Activated T-helper 1 cell treated with anti-CD3 and anti-CD28 coated beads, Interleukin-12 subunit alpha, Interleukin-12 subunit beta, Interleukin-2, Interleukin-4 antibody, amounts not matched to agents 30 ng/mL and 10 ng/mL and 1 ng/mL, durations not matched to agents 14 hours and 24 hours and 36 hours (primary cell): ENCODE data around the gene ZBTB7B. TPM values are rescaled to one million over a fixed set of nuclear protein-coding genes. Genes with fewer than 3 reads are reported as not detected.

Experiments
- DNase-seq: peaks from one replicate; pipeline ENCODE4 v3.0.0; 2021; ENCODE audit warnings: low spot score
- H3K27ac Mint-ChIP-seq: one replicate; pipeline ENCODE4 v1.8.0; 2021; ENCODE audit warnings: mild to moderate bottlenecking, mixed read lengths
- H3K27me3 Mint-ChIP-seq: one replicate; pipeline ENCODE4 v1.8.0; 2022; ENCODE audit warnings: mild to moderate bottlenecking, moderate library complexity, mixed read lengths; ENCODE audit not compliant: insufficient read depth
- H3K36me3 Mint-ChIP-seq: one replicate; pipeline ENCODE4 v1.8.0; 2021; ENCODE audit warnings: low read depth, mixed read lengths
- H3K4me1 Mint-ChIP-seq: one replicate; pipeline ENCODE4 v1.8.0; 2021; ENCODE audit warnings: low read depth, mixed read lengths
- H3K4me3 Mint-ChIP-seq: one replicate; pipeline ENCODE4 v1.8.0; 2021; ENCODE audit warnings: mild to moderate bottlenecking, moderate library complexity, mixed read lengths
- H3K9me3 Mint-ChIP-seq: one replicate; pipeline ENCODE4 v1.8.0; 2021; ENCODE audit warnings: mixed read lengths
- intact Hi-C: fragments of 100-400 bp; cut with micrococcal nuclease; formaldehyde crosslinking; loops from one replicate; pipeline ENCODE4 v1.15.1; 2024
- total RNA-seq: library from RNA; stranded (reverse); gene quantifications from 2 replicates; pipeline ENCODE4 v1.2.3, GENCODE V29; 2022

ZBTB7B gene
- total RNA-seq, 1 donor from 2014 or later = 172 TPM

GRCh38 chr1:155048449-155049334 lies 46.1 kb downstream of the ZBTB7B start:
- intact Hi-C loops = no loop called here
- Mint-ChIP-seq H3K9me3 (no peaks in the 10 kb centered on the region), H3K27me3 (no peaks in the 10 kb centered on the region), H3K4me1 (peaks cover 43% of the 10 kb centered on the region), H3K27ac (no peak overlapping the region), H3K36me3 (no peaks in the 10 kb centered on the region), H3K4me3 (peak overlapping the region; percentile 88)
- no peak for DNase-seq

- peak overlapping the region; percentile 62 for H3K27ac Mint-ChIP-seq
Observed at GRCh38 chr1:155049651-155050559, 47.3 kb downstream of the ZBTB7B start.

GRCh38 chr1:155050560-155051341 lies 48.1 kb downstream of the ZBTB7B start, which contains the start of gene ADAM15:
Gene ADAM15, plus strand, starts transcription at chr1:155051316. Its CDS starts 71 bp downstream, at chr1:155051387.
- DNase-seq = peak; percentile 79
- H3K9me3 Mint-ChIP-seq = no peaks in the 10 kb centered on the region
- peak within 1 kb of the TSS; percentile 88 for H3K27ac Mint-ChIP-seq
- no peaks in the 10 kb centered on the region for H3K27me3 Mint-ChIP-seq
- peak within 1 kb of the TSS; percentile 88 for H3K4me3 Mint-ChIP-seq
- peaks cover 28% of the 10 kb centered on the region for H3K4me1 Mint-ChIP-seq
- H3K36me3 Mint-ChIP-seq = no peaks in the 10 kb centered on the region
- intact Hi-C loops = loop anchor here (1.0 to 2.0 kb wide), 4 partner anchors 33 to 76 kb away; partner anchors contain the start of genes CKS1B and FLAD1

More at GRCh38 chr1:155049651-155050559, 47.3 kb downstream of the ZBTB7B start:
- Mint-ChIP-seq H3K4me3 (peak overlapping the region; percentile 88), H3K9me3 (no peaks in the 10 kb centered on the region), H3K36me3 (no peaks in the 10 kb centered on the region), H3K27me3 (no peaks in the 10 kb centered on the region), H3K4me1 (peaks cover 37% of the 10 kb centered on the region)
- intact Hi-C loops = loop anchor here (1.0 to 2.0 kb wide), 3 partner anchors 33 to 75 kb away; partner anchors contain the start of gene CKS1B
- DNase-seq = no peak

- Mint-ChIP-seq H3K27ac (no peak overlapping the region), H3K27me3 (no peaks in the 10 kb centered on the region), H3K9me3 (no peaks in the 10 kb centered on the region), H3K4me3 (peak overlapping the region; percentile 86), H3K36me3 (peaks cover 5% of the 10 kb centered on the region), H3K4me1 (peaks cover 28% of the 10 kb centered on the region)
- intact Hi-C loops = loop anchor here (1.0 to 2.0 kb wide), 2 partner anchors 68 to 77 kb away; partner anchors contain the start of genes CKS1B and FLAD1
- DNase-seq = no peak
Observed at GRCh38 chr1:155051342-155051776, 48.8 kb downstream of the ZBTB7B start.

- Mint-ChIP-seq H3K36me3 (peaks cover 5% of the 10 kb centered on the region), H3K4me1 (peaks cover 28% of the 10 kb centered on the region), H3K9me3 (no peaks in the 10 kb centered on the region), H3K27ac (peak overlapping the region; percentile 70), H3K27me3 (no peaks in the 10 kb centered on the region), H3K4me3 (peak overlapping the region; percentile 86)
- DNase-seq = peak; percentile 30
- intact Hi-C loops = loop anchor here (1.0 to 2.0 kb wide), 4 partner anchors 9 to 77 kb away; partner anchors contain the start of genes CKS1B and FLAD1
Observed at GRCh38 chr1:155051777-155052398, 49.3 kb downstream of the ZBTB7B start.

GRCh38 chr1:155052439-155053395 lies 50.1 kb downstream of the ZBTB7B start:
- intact Hi-C loops = loop anchor here (1.0 kb wide), 2 partner anchors 9 to 32 kb away; no protein-coding TSS in a partner anchor
- H3K27ac Mint-ChIP-seq = peak overlapping the region; percentile 70
- no peaks in the 10 kb centered on the region for H3K9me3 Mint-ChIP-seq

GRCh38 chr1:155053531-155054105 lies 51.0 kb downstream of the ZBTB7B start:
- no peak for DNase-seq
- peaks cover 5% of the 10 kb centered on the region for H3K36me3 Mint-ChIP-seq
- H3K27me3 Mint-ChIP-seq = no peaks in the 10 kb centered on the region
- no peaks in the 10 kb centered on the region for H3K9me3 Mint-ChIP-seq
- peak overlapping the region; percentile 70 for H3K4me3 Mint-ChIP-seq
- intact Hi-C loops = no loop called here
- H3K27ac Mint-ChIP-seq = peak overlapping the region; percentile 21
- peaks cover 28% of the 10 kb centered on the region for H3K4me1 Mint-ChIP-seq

More at GRCh38 chr1:155052439-155053395, 50.1 kb downstream of the ZBTB7B start:
- Mint-ChIP-seq H3K4me1 (peaks cover 28% of the 10 kb centered on the region), H3K36me3 (peaks cover 5% of the 10 kb centered on the region), H3K4me3 (peak overlapping the region; percentile 86), H3K27me3 (no peaks in the 10 kb centered on the region)
- DNase-seq = no peak

- Mint-ChIP-seq H3K9me3 (no peaks in the 10 kb centered on the region), H3K27ac (no peak overlapping the region), H3K27me3 (no peaks in the 10 kb centered on the region), H3K4me3 (no peak overlapping the region), H3K4me1 (peaks cover 21% of the 10 kb centered on the region), H3K36me3 (peaks cover 10% of the 10 kb centered on the region)
- intact Hi-C loops = no loop called here
- no peak for DNase-seq
Observed at GRCh38 chr1:155057104-155057503, 54.5 kb downstream of the ZBTB7B start.

GRCh38 chr1:155057788-155058211 lies 55.2 kb downstream of the ZBTB7B start:
- Mint-ChIP-seq H3K27ac (no peak overlapping the region), H3K36me3 (peaks cover 10% of the 10 kb centered on the region), H3K9me3 (no peaks in the 10 kb centered on the region), H3K4me1 (peaks cover 20% of the 10 kb centered on the region), H3K27me3 (no peaks in the 10 kb centered on the region), H3K4me3 (no peak overlapping the region)
- DNase-seq = no peak
- intact Hi-C loops = no loop called here

- intact Hi-C loops = loop anchor here (1.0 to 5.0 kb wide), 7 partner anchors 8 to 453 kb away; partner anchors contain the start of genes ADAR and CKS1B
- Mint-ChIP-seq H3K36me3 (peaks cover 10% of the 10 kb centered on the region), H3K4me1 (peaks cover 31% of the 10 kb centered on the region), H3K9me3 (no peaks in the 10 kb centered on the region), H3K27me3 (no peaks in the 10 kb centered on the region), H3K4me3 (no peak overlapping the region), H3K27ac (no peak overlapping the region)
- no peak for DNase-seq
Observed at GRCh38 chr1:155060736-155061135, 58.1 kb downstream of the ZBTB7B start.
